B cell (primary cell): ENCODE data around the gene ALX3.

Source experiments
- EZH2 ChIP-seq: IDR thresholded peaks from 2 replicates; pipeline ENCODE4 v1.6.1; 2012; ENCODE audit warnings: borderline replicate concordance, low read depth, mild to moderate bottlenecking, moderate library complexity, low read length; ENCODE audit not compliant: insufficient read depth, poor library complexity, severe bottlenecking
- TF ChIP-seq, protein P1 (sequence below): fragments of 200-600 bp; IDR thresholded peaks from one replicate; pipeline ENCODE4 v1.8.0; 2022; ENCODE audit warnings: antibody characterized with exemption, mild to moderate bottlenecking

- TF ChIP-seq, protein P1, sequence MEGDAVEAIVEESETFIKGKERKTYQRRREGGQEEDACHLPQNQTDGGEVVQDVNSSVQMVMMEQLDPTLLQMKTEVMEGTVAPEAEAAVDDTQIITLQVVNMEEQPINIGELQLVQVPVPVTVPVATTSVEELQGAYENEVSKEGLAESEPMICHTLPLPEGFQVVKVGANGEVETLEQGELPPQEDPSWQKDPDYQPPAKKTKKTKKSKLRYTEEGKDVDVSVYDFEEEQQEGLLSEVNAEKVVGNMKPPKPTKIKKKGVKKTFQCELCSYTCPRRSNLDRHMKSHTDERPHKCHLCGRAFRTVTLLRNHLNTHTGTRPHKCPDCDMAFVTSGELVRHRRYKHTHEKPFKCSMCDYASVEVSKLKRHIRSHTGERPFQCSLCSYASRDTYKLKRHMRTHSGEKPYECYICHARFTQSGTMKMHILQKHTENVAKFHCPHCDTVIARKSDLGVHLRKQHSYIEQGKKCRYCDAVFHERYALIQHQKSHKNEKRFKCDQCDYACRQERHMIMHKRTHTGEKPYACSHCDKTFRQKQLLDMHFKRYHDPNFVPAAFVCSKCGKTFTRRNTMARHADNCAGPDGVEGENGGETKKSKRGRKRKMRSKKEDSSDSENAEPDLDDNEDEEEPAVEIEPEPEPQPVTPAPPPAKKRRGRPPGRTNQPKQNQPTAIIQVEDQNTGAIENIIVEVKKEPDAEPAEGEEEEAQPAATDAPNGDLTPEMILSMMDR, result no peak
- TF ChIP-seq EZH2, result no peak
Measured at GRCh38 chr1:110062612-110063011, 7.9 kb downstream of the ALX3 start.
